EH (cell line): ENCODE measurements around the gene LMTK2.

Source experiments
- DNase-seq: peaks from one replicate; pipeline ENCODE4 v3.0.0-alpha.2; 2015; ENCODE audit warnings: low read depth

The LMTK2 gene

GRCh38 chr7:98106647-98107312 is at the start of gene LMTK2:
TSS of gene LMTK2 (plus strand) at chr7:98106862. CDS start at chr7:98107178, 316 bp downstream.
- peak; percentile 89 for DNase-seq

GRCh38 chr7:98057157-98057556 is 49.5 kb upstream of the LMTK2 start:
- DNase-seq, result no peak

GRCh38 chr7:98058186-98058585 is 48.5 kb upstream of the LMTK2 start:
- no peak for DNase-seq

- DNase-seq, result no peak
These were observed 42.4 kb upstream of the LMTK2 start for GRCh38 chr7:98064233-98064632.

GRCh38 chr7:98066208-98066607 is 40.5 kb upstream of the LMTK2 start:
- DNase-seq, result no peak

- no peak for DNase-seq
These were observed 39.6 kb upstream of the LMTK2 start for GRCh38 chr7:98066934-98067507.

GRCh38 chr7:98073047-98073446 is 33.6 kb upstream of the LMTK2 start:
- DNase-seq, result no peak

GRCh38 chr7:98075801-98076200 is 30.9 kb upstream of the LMTK2 start:
- no peak for DNase-seq

GRCh38 chr7:98077762-98078161 is 28.9 kb upstream of the LMTK2 start:
- no peak for DNase-seq

- DNase-seq, result no peak
These were observed 28.3 kb upstream of the LMTK2 start for GRCh38 chr7:98078197-98078870.

GRCh38 chr7:98079891-98080648 is 26.6 kb upstream of the LMTK2 start:
- no peak for DNase-seq

GRCh38 chr7:98081319-98081718 is 25.3 kb upstream of the LMTK2 start:
- no peak for DNase-seq

- no peak for DNase-seq
These were observed 22.0 kb upstream of the LMTK2 start for GRCh38 chr7:98084631-98085030.

- no peak for DNase-seq
These were observed 21.0 kb upstream of the LMTK2 start for GRCh38 chr7:98085674-98086073.

- DNase-seq, result no peak
These were observed 20.4 kb upstream of the LMTK2 start for GRCh38 chr7:98086281-98086718.

GRCh38 chr7:98088109-98088508 is 18.6 kb upstream of the LMTK2 start:
- no peak for DNase-seq

- no peak for DNase-seq
These were observed 16.5 kb upstream of the LMTK2 start for GRCh38 chr7:98090116-98090515.

- DNase-seq, result peak; percentile 6
These were observed 15.6 kb upstream of the LMTK2 start for GRCh38 chr7:98091061-98091460.

- DNase-seq, result no peak
These were observed 15.1 kb upstream of the LMTK2 start for GRCh38 chr7:98091523-98091922.

GRCh38 chr7:98097042-98097645 is 9.5 kb upstream of the LMTK2 start:
- DNase-seq, result no peak

GRCh38 chr7:98100088-98100487 is 6.6 kb upstream of the LMTK2 start:
- no peak for DNase-seq

GRCh38 chr7:98102170-98102569 is 4.5 kb upstream of the LMTK2 start:
- no peak for DNase-seq
